ENCODE data around the gene SHISAL1.
"Not testable (repeated sequence)": the region's sequence is repeated elsewhere in the genome, so short reads cannot be mapped to it uniquely, and the experiment has no call there.

The SHISAL1 gene

GRCh38 chr22:44328326-44328725 lies 15.6 kb upstream of the SHISAL1 start:
- H3K4me1 Mint-ChIP-seq, result peaks cover 44% of the 10 kb centered on the region
- H3K27ac Mint-ChIP-seq, result no peak overlapping the region
- no peak for DNase-seq
- H3K9me3 Mint-ChIP-seq, result no peaks in the 10 kb centered on the region
- no peak overlapping the region for H3K4me3 Mint-ChIP-seq
- H3K27me3 Mint-ChIP-seq (ENCODE audit: low read depth, poor library complexity), result peaks cover 73% of the 10 kb centered on the region
- TF ChIP-seq, protein P1, sequence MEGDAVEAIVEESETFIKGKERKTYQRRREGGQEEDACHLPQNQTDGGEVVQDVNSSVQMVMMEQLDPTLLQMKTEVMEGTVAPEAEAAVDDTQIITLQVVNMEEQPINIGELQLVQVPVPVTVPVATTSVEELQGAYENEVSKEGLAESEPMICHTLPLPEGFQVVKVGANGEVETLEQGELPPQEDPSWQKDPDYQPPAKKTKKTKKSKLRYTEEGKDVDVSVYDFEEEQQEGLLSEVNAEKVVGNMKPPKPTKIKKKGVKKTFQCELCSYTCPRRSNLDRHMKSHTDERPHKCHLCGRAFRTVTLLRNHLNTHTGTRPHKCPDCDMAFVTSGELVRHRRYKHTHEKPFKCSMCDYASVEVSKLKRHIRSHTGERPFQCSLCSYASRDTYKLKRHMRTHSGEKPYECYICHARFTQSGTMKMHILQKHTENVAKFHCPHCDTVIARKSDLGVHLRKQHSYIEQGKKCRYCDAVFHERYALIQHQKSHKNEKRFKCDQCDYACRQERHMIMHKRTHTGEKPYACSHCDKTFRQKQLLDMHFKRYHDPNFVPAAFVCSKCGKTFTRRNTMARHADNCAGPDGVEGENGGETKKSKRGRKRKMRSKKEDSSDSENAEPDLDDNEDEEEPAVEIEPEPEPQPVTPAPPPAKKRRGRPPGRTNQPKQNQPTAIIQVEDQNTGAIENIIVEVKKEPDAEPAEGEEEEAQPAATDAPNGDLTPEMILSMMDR (IDR thresholded peaks at IDR 0.05), result no peak
- H3K36me3 Mint-ChIP-seq (ENCODE audit: low read depth), result no peaks in the 10 kb centered on the region

GRCh38 chr22:44326491-44326885 lies 13.7 kb upstream of the SHISAL1 start:
- DNase-seq, result no peak
- TF ChIP-seq, protein P1 (IDR thresholded peaks at IDR 0.05), result no peak
- peaks cover 39% of the 10 kb centered on the region for H3K4me1 Mint-ChIP-seq
- H3K27ac Mint-ChIP-seq, result no peak overlapping the region
- H3K27me3 Mint-ChIP-seq (ENCODE audit: low read depth, poor library complexity), result peaks cover 80% of the 10 kb centered on the region
- H3K9me3 Mint-ChIP-seq, result no peaks in the 10 kb centered on the region
- H3K4me3 Mint-ChIP-seq, result peak overlapping the region; percentile 64
- H3K36me3 Mint-ChIP-seq (ENCODE audit: low read depth), result no peaks in the 10 kb centered on the region

DNA sequence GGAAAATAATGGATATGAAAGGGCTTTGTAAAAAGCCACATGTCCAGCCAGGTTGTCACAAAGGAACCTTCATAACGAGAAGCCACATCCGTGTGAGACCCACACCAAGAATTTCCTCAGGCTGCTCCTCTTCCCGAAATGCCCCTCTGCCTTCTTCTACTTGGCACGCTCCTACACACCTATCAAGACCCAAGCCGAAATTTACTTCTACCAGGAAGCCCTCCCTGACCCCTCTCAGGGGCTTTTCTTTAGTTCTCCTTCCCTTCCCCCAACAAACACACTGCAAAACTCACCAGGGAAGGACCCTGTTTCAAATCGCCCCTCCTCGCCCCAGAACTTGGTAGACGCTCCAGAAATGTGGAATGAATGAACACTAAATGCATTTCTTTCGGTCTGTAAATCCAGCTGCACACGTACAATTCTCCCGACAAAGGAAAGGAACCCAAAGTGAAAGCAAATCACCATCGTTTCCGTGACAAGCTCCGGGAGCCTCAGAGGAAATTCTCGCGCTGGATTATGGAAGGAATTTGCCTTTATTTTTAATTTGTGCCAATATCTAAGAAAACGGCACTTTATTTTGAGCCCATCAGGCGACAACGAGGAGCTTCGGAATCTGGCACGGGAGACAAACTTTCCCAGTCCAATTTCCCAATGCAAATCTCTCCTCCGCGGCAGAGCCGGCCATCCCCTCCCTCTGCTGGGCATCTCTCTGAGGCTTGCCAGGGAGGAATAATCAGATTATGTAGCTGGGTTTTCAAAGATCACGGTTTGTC lies 13.2 kb upstream of the SHISAL1 start:
- peaks cover 39% of the 10 kb centered on the region for H3K4me1 Mint-ChIP-seq
- H3K4me3 Mint-ChIP-seq, result peak overlapping the region; percentile 64
- no peaks in the 10 kb centered on the region for H3K9me3 Mint-ChIP-seq
- no peak overlapping the region for H3K27ac Mint-ChIP-seq
- H3K27me3 Mint-ChIP-seq (ENCODE audit: low read depth, poor library complexity), result peaks cover 78% of the 10 kb centered on the region
- DNase-seq, result no peak
- H3K36me3 Mint-ChIP-seq (ENCODE audit: low read depth), result no peaks in the 10 kb centered on the region
- TF ChIP-seq, protein P1 (IDR thresholded peaks at IDR 0.05), result no peak

DNA sequence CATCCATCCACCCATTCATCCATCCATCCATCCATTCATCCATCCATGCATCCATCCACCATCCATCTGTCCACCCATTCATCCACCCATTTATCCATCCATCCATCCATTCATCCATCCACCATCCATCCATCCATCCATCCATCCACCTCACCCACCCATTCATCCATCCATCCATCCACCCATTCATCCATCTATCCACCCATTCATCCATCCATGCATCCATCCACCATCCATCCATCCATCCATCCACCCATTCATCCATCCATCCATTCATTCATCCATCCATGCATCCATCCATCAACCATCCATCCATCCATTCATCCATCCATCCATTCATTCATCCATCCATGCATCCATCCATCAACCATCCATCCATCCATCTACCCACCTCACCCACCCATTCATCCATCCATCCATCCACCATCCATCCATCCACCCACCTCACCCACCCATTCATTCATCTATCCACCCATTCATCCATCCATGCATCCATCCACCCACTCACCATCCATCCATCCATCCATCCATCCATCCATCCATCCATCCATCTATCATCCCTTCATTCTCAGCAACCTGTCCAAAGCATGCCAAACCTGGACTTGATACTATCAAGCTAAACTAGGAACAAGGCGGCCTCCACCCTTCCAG lies 10.5 kb upstream of the SHISAL1 start:
- not testable (repeated sequence) for H3K36me3 Mint-ChIP-seq (ENCODE audit: low read depth); DNase-seq; H3K4me3 Mint-ChIP-seq; H3K27ac Mint-ChIP-seq; H3K9me3 Mint-ChIP-seq
- Mint-ChIP-seq H3K27me3 (ENCODE audit: low read depth, poor library complexity) (peaks cover 58% of the 10 kb centered on the region), H3K4me1 (peaks cover 29% of the 10 kb centered on the region)

GRCh38 chr22:44319685-44320084 lies 6.9 kb upstream of the SHISAL1 start:
- no peaks in the 10 kb centered on the region for H3K36me3 Mint-ChIP-seq (ENCODE audit: low read depth)
- H3K27me3 Mint-ChIP-seq (ENCODE audit: low read depth, poor library complexity), result peaks cover 27% of the 10 kb centered on the region
- no peak overlapping the region for H3K4me3 Mint-ChIP-seq
- peaks cover 16% of the 10 kb centered on the region for H3K4me1 Mint-ChIP-seq
- no peak for DNase-seq
- no peak overlapping the region for H3K27ac Mint-ChIP-seq
- no peaks in the 10 kb centered on the region for H3K9me3 Mint-ChIP-seq
- TF ChIP-seq, protein P1 (IDR thresholded peaks at IDR 0.05), result no peak

DNA sequence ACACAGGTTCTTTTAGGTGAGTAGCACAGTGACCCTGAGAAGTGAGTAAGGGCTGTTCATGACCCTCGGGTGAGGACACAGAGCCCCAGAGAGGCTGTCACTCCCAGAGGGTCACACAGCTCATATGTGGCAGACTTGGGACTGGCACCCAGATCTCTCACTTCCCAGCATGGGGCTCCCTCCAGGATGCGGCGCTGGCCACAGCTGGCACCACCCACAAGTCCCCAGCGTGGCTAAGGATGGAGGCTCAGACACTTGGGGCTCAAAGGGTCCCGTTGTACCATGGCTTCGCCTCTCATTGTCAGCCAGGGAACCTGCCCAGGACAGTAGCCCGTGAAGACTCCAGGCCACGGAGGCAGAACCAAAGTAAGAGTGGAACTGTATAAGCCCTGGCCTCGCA lies 6.0 kb upstream of the SHISAL1 start:
- Mint-ChIP-seq H3K4me1 (peaks cover 17% of the 10 kb centered on the region), H3K27ac (no peak overlapping the region), H3K9me3 (no peaks in the 10 kb centered on the region), H3K27me3 (ENCODE audit: low read depth, poor library complexity) (peaks cover 20% of the 10 kb centered on the region), H3K4me3 (no peak overlapping the region), H3K36me3 (ENCODE audit: low read depth) (no peaks in the 10 kb centered on the region)
- no peak for DNase-seq
- TF ChIP-seq, protein P1 (IDR thresholded peaks at IDR 0.05), result no peak

Measured in nephron progenitor cell (in vitro differentiated cells).